Measurements from ENCODE around the gene SHISA6.

Gene SHISA6

GRCh38 chr17:11589716-11590115 is 348.7 kb downstream of the SHISA6 start:
- no peak overlapping the region for H3K4me3 ChIP-seq (ENCODE audit: low read depth, low read length)
- TF ChIP-seq CTCF (IDR thresholded peaks at IDR 0.05; ENCODE audit: control insufficient read depth, extremely low read depth, insufficient read depth): no peak
- no peak for DNase-seq (ENCODE audit: low read depth)

GRCh38 chr17:11598274-11599221 is 357.5 kb downstream of the SHISA6 start, which contains the start of gene DNAH9:
Gene DNAH9 (plus strand): TSS chr17:11598470. CDS start chr17:11598499, 29 bp downstream.
- DNase-seq (ENCODE audit: low read depth): peak; percentile 89
- no peak for TF ChIP-seq CTCF (IDR thresholded peaks at IDR 0.05; ENCODE audit: control insufficient read depth, extremely low read depth, insufficient read depth)
- peak within 1 kb of the TSS; percentile 66 for H3K4me3 ChIP-seq (ENCODE audit: low read depth, low read length)

GRCh38 chr17:11601661-11602060 is 360.6 kb downstream of the SHISA6 start:
- DNase-seq (ENCODE audit: low read depth): no peak
- TF ChIP-seq CTCF (IDR thresholded peaks at IDR 0.05; ENCODE audit: control insufficient read depth, extremely low read depth, insufficient read depth): no peak
- no peak overlapping the region for H3K4me3 ChIP-seq (ENCODE audit: low read depth, low read length)

GRCh38 chr17:11608396-11608795 is 367.4 kb downstream of the SHISA6 start:
- peak overlapping the region; percentile 5; the same call in 1 of the 2 replicates for H3K4me3 ChIP-seq (ENCODE audit: low read depth, low read length)
- TF ChIP-seq CTCF (IDR thresholded peaks at IDR 0.05; ENCODE audit: control insufficient read depth, extremely low read depth, insufficient read depth): no peak

GRCh38 chr17:11610999-11611566 is 370.1 kb downstream of the SHISA6 start:
- no peak for DNase-seq (ENCODE audit: low read depth)
- H3K4me3 ChIP-seq (ENCODE audit: low read depth, low read length): no peak overlapping the region

More at GRCh38 chr17:11608396-11608795, 367.4 kb downstream of the SHISA6 start:
- DNase-seq (ENCODE audit: low read depth): peak; percentile 92

GRCh38 chr17:11612956-11613355 is 371.9 kb downstream of the SHISA6 start:
- no peak for DNase-seq (ENCODE audit: low read depth)
- H3K4me3 ChIP-seq (ENCODE audit: low read depth, low read length): no peak overlapping the region
- no peak for TF ChIP-seq CTCF (IDR thresholded peaks at IDR 0.05; ENCODE audit: control insufficient read depth, extremely low read depth, insufficient read depth)

More at GRCh38 chr17:11610999-11611566, 370.1 kb downstream of the SHISA6 start:
- no peak for TF ChIP-seq CTCF (IDR thresholded peaks at IDR 0.05; ENCODE audit: control insufficient read depth, extremely low read depth, insufficient read depth)
